Hepatocyte (in vitro differentiated cells): ENCODE measurements around the gene MTRF1. TPM values are rescaled to one million over a fixed set of nuclear protein-coding genes. Genes with fewer than 3 reads are reported as not detected.

Source experiments
- DNase-seq: peaks from one replicate; pipeline ENCODE4 v3.0.0-alpha.2; 2016; ENCODE audit warnings: low spot score
- H2AFZ ChIP-seq: fragments of 200-600 bp; sonication (generic); 2 replicates; pipeline ENCODE4 v1.6.0; 2016; ENCODE audit warnings: antibody characterized with exemption, mild to moderate bottlenecking
- H3K27ac ChIP-seq: fragments of 200-600 bp; sonication (generic); 2 replicates; pipeline ENCODE4 v1.5.1; 2016; ENCODE audit warnings: mild to moderate bottlenecking
- H3K27me3 ChIP-seq: fragments of 200-600 bp; sonication (generic); 2 replicates; pipeline ENCODE4 v1.6.1; 2016
- H3K36me3 ChIP-seq: fragments of 200-600 bp; sonication (generic); replicated peaks from 2 replicates; pipeline ENCODE4 v1.5.1; 2016; ENCODE audit warnings: low read depth; ENCODE audit not compliant: insufficient read depth
- H3K4me1 ChIP-seq: fragments of 200-600 bp; sonication (generic); 2 replicates; pipeline ENCODE4 v1.5.1; 2016; ENCODE audit warnings: mild to moderate bottlenecking, moderate library complexity; ENCODE audit not compliant: insufficient read depth
- H3K4me2 ChIP-seq: fragments of 200-600 bp; sonication (generic); 2 replicates; pipeline ENCODE4 v1.6.0; 2016
- H3K4me3 ChIP-seq: fragments of 200-600 bp; sonication (generic); 2 replicates; pipeline ENCODE4 v1.5.1; 2016; ENCODE audit warnings: mild to moderate bottlenecking
- H3K79me2 ChIP-seq: fragments of 200-600 bp; sonication (generic); 2 replicates; pipeline ENCODE4 v1.6.0; 2017; ENCODE audit warnings: mild to moderate bottlenecking
- H3K9me2 ChIP-seq: fragments of 200-600 bp; sonication (generic); replicated peaks from 2 replicates; pipeline ENCODE4 v1.6.0; 2017; ENCODE audit warnings: mild to moderate bottlenecking; ENCODE audit not compliant: insufficient read depth
- H3K9me3 ChIP-seq: fragments of 200-600 bp; sonication (generic); 2 replicates; pipeline ENCODE4 v1.5.1; 2016; ENCODE audit warnings: low read depth, mild to moderate bottlenecking
- H4K20me1 ChIP-seq: fragments of 200-600 bp; sonication (generic); 2 replicates; pipeline ENCODE4 v1.6.0; 2016; ENCODE audit warnings: mild to moderate bottlenecking; ENCODE audit not compliant: insufficient read depth, poor library complexity, severe bottlenecking
- EZH2 ChIP-seq: fragments of 200-600 bp; sonication (generic); IDR thresholded peaks from 2 replicates; pipeline ENCODE4 v1.6.1; 2016; ENCODE audit warnings: antibody characterized with exemption, mild to moderate bottlenecking, borderline replicate concordance
- EZH2phosphoT487 ChIP-seq: fragments of 200-600 bp; sonication (generic); IDR thresholded peaks from one replicate; pipeline ENCODE4 v1.6.1; 2018; ENCODE audit warnings: antibody characterized with exemption, mild to moderate bottlenecking, low read depth, moderate library complexity; ENCODE audit not compliant: unreplicated experiment, severe bottlenecking
- WGBS: methylation state at CpG from one replicate; pipeline ENCODE4 v1.1.6; 2016; ENCODE audit warnings: low lambda C conversion rate; ENCODE audit errors: missing lambda C conversion rate; 5-methylcytosine and 5-hydroxymethylcytosine counted together
- polyA plus RNA-seq: library from polyadenylated mRNA; unstranded; fragments of >200 nt; fragmentation: Nextera tagmentation; extraction: Ambion mirVana; gene quantifications from 2 replicates; pipeline ENCODE4 v1.2.1, GENCODE V29; 2016
- total RNA-seq: library from RNA; depleted of rRNA; stranded (reverse); fragments of >200 nt; gene quantifications from 2 replicates; pipeline ENCODE4 v1.2.3, GENCODE V29; 2014
- TF ChIP-seq, protein P1 (sequence below): fragments of 200-600 bp; sonication (generic); IDR thresholded peaks from 2 replicates; pipeline ENCODE4 v1.5.1; 2016; ENCODE audit warnings: antibody characterized with exemption, mild to moderate bottlenecking; ENCODE audit not compliant: poor library complexity

MTRF1 gene
- total and polyA plus RNA-seq, 2 experiments from 2014 or later, result 10.4 to 18.5 TPM

DNA sequence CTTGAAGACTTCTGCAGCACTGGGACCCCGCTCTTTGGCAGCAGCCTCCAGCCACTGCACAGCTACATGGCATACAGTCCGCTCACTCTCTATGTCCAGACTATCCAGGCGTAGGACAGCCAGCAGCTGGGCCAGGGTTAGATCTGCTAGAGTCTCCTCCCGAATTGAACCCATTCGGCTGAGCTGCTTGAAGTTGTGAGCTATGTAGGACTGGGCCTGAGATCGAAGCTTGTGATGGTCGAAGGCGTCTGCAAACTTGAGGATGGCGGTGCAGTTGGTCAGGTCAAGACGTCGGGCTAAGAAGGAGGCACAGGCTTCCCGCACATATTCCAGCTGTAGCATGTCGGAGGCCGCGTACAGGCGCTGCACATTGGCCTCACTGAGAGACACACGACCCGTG, 69.9 kb downstream of the MTRF1 start:
- Histone ChIP-seq H2AFZ (no peak overlapping the region), H3K9me2 (no peaks in the 10 kb centered on the region), H3K9me3 (peaks cover 8% of the 10 kb centered on the region), H4K20me1 (no peaks in the 10 kb centered on the region), H3K4me1 (no peaks in the 10 kb centered on the region), H3K79me2 (peaks cover 19% of the 10 kb centered on the region), H3K36me3 (no peaks in the 10 kb centered on the region), H3K4me2 (peak overlapping the region; percentile 89), H3K27me3 (no peaks in the 10 kb centered on the region), H3K27ac (no peak overlapping the region), H3K4me3 (peak overlapping the region; percentile 22)
- 98% methylated on average over 18 of the region's 18 CpGs for WGBS
- TF ChIP-seq, protein P1, sequence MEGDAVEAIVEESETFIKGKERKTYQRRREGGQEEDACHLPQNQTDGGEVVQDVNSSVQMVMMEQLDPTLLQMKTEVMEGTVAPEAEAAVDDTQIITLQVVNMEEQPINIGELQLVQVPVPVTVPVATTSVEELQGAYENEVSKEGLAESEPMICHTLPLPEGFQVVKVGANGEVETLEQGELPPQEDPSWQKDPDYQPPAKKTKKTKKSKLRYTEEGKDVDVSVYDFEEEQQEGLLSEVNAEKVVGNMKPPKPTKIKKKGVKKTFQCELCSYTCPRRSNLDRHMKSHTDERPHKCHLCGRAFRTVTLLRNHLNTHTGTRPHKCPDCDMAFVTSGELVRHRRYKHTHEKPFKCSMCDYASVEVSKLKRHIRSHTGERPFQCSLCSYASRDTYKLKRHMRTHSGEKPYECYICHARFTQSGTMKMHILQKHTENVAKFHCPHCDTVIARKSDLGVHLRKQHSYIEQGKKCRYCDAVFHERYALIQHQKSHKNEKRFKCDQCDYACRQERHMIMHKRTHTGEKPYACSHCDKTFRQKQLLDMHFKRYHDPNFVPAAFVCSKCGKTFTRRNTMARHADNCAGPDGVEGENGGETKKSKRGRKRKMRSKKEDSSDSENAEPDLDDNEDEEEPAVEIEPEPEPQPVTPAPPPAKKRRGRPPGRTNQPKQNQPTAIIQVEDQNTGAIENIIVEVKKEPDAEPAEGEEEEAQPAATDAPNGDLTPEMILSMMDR, result no peak
- no peak for DNase-seq

- no peaks in the 10 kb centered on the region for H3K9me2 ChIP-seq
- H2AFZ ChIP-seq, result no peak overlapping the region
- H3K27ac ChIP-seq, result no peak overlapping the region
- no peak overlapping the region for H3K4me2 ChIP-seq
- no peaks in the 10 kb centered on the region for H3K27me3 ChIP-seq
- H3K79me2 ChIP-seq, result peaks cover 15% of the 10 kb centered on the region
- no peak overlapping the region for H3K4me3 ChIP-seq
- TF ChIP-seq, protein P1, result no peak
- no peak for TF ChIP-seq EZH2phosphoT487
- TF ChIP-seq EZH2, result no peak
- peaks cover 8% of the 10 kb centered on the region for H3K9me3 ChIP-seq
- no peaks in the 10 kb centered on the region for H3K36me3 ChIP-seq
- no peaks in the 10 kb centered on the region for H3K4me1 ChIP-seq
- no peaks in the 10 kb centered on the region for H4K20me1 ChIP-seq
- WGBS, result 83% methylated on average over 6 of the region's 6 CpGs
- no peak for DNase-seq
These were observed 74.8 kb downstream of the MTRF1 start for GRCh38 chr13:41188584-41188983.

GRCh38 chr13:41186481-41186880, 76.9 kb downstream of the MTRF1 start:
- no peak for TF ChIP-seq EZH2
- TF ChIP-seq, protein P1, result no peak
- TF ChIP-seq EZH2phosphoT487, result no peak
- H3K4me2 ChIP-seq, result no peak overlapping the region
- no peaks in the 10 kb centered on the region for H3K9me3 ChIP-seq
- H3K4me1 ChIP-seq, result no peaks in the 10 kb centered on the region
- peaks cover under 1% of the 10 kb centered on the region for H3K79me2 ChIP-seq
- H3K4me3 ChIP-seq, result no peak overlapping the region
- no peak overlapping the region for H3K27ac ChIP-seq
- H3K9me2 ChIP-seq, result no peaks in the 10 kb centered on the region
- H2AFZ ChIP-seq, result no peak overlapping the region
- H3K27me3 ChIP-seq, result no peaks in the 10 kb centered on the region
- H4K20me1 ChIP-seq, result no peaks in the 10 kb centered on the region
- DNase-seq, result no peak
- WGBS, result 90% methylated on average over 3 of the region's 3 CpGs
- H3K36me3 ChIP-seq, result no peaks in the 10 kb centered on the region

- Histone ChIP-seq H2AFZ (no peak overlapping the region), H3K79me2 (no peaks in the 10 kb centered on the region), H3K36me3 (no peaks in the 10 kb centered on the region), H3K4me2 (no peak overlapping the region), H3K27ac (no peak overlapping the region), H4K20me1 (no peaks in the 10 kb centered on the region), H3K27me3 (no peaks in the 10 kb centered on the region), H3K4me3 (no peak overlapping the region), H3K9me3 (no peaks in the 10 kb centered on the region), H3K9me2 (no peaks in the 10 kb centered on the region), H3K4me1 (no peaks in the 10 kb centered on the region)
- no peak for TF ChIP-seq EZH2
- TF ChIP-seq, protein P1, result no peak
- TF ChIP-seq EZH2phosphoT487, result no peak
- DNase-seq, result no peak
These were observed 81.1 kb downstream of the MTRF1 start for GRCh38 chr13:41182231-41182630.
